Ovary (tissue), 3 donors: ENCODE data around the gene ZMYND15.

Experiments used
- CTCF ChIP-seq, 3 donors: fragments of 450-650 bp in 2 of 3; fragments of 200-600 bp in 1 of 3; IDR thresholded peaks; one replicate each; pipeline versions ENCODE4 v1.5.1 to v1.8.0; 2016 to 2022; ENCODE audit warnings: antibody characterized with exemption in 3 of 3, mild to moderate bottlenecking in 1 of 3
- POLR2A ChIP-seq: fragments of 450-650 bp; IDR thresholded peaks from one replicate; pipeline ENCODE4 v1.6.1; 2017; ENCODE audit warnings: antibody characterized with exemption, mild to moderate bottlenecking, moderate library complexity
- donor health status: DM: no; HTN: no; CAD: no.

GRCh38 chr17:4744999-4745969 lies 5.7 kb downstream of the ZMYND15 start:
- TF ChIP-seq CTCF (IDR thresholded peaks at IDR 0.05) (no peak), POLR2A (no peak)
